K562 (cell line): ENCODE results near the gene MOB3B. TPM values are rescaled to one million over a fixed set of nuclear protein-coding genes. Genes with fewer than 3 reads are reported as not detected.

ENCODE experiments used
- ATAC-seq: fragments of 200-7000 bp; cut with Tn5 transposase; 3 replicates; pipeline ENCODE4 v1.9.1; 2020; ENCODE audit warnings: moderate library complexity
- BruUV-seq: library from RNA; stranded (reverse); fragments of 400-500 nt; replicated peaks from 2 replicates; lab custom pipeline; 2021; lab: Mats Ljungman, UMichigan
- CTCF ChIA-PET: fragments of 300-600 bp; formaldehyde crosslinking; extraction: SDS; loops from one replicate; lab custom pipeline; 2021; ENCODE audit warnings: low intra/inter-chr PET ratio; lab: Yijun Ruan, JAX
- POLR2A ChIA-PET: fragments of 300-600, 350-650 bp; sonication (Branson Sonifier 250); formaldehyde crosslinking; extraction: SDS; loops from one replicate; lab custom pipeline; 2021; ENCODE audit warnings: antibody characterized with exemption, inconsistent platforms; lab: Yijun Ruan, JAX
- DNase-seq, 4 experiments: peaks; one replicate each; pipeline versions ENCODE4 v3.0.0 to v3.0.0-alpha.2; 2011 to 2018; ENCODE audit warnings: low spot score in 3 of 4, mixed read lengths in 3 of 4; ENCODE audit errors: extremely low read depth in 1 of 4
- FAIRE-seq: peaks from 2 replicates; lab custom pipeline; 2011; peaks lifted over from hg19 to GRCh38; lab: Jason Lieb, UNC
- H2AFZ ChIP-seq: 2 replicates; pipeline ENCODE4 v1.6.0; 2011; ENCODE audit warnings: low read depth, low read length, control low read depth, inconsistent platforms
- H3K27ac ChIP-seq: fragments of 200-600 bp; 3 replicates; pipeline ENCODE4 v1.8.0; 2011; ENCODE audit warnings: low read depth, mild to moderate bottlenecking, control low read depth, inconsistent platforms, low read length, moderate library complexity, mixed read lengths; ENCODE audit errors: extremely low read depth
- H3K27me3 ChIP-seq, 2 experiments: fragments of 300-600 bp in 1 of 2; 2 replicates in 1 of 2; 3 replicates in 1 of 2; pipeline versions ENCODE4 v1.6.0 to v1.8.0; 2011; ENCODE audit warnings: inconsistent platforms in 2 of 2, low read length in 2 of 2, mild to moderate bottlenecking in 1 of 2, mixed read lengths in 1 of 2, moderate library complexity in 1 of 2; ENCODE audit not compliant: control insufficient read depth in 2 of 2, insufficient read depth in 2 of 2
- H3K36me3 ChIP-seq: fragments of 300-600 bp; 3 replicates; pipeline ENCODE4 v1.8.0; 2011; ENCODE audit warnings: mild to moderate bottlenecking, low read length, inconsistent platforms; ENCODE audit not compliant: control insufficient read depth, insufficient read depth
- H3K4me1 ChIP-seq, 2 experiments: fragments of 200-600 bp in 1 of 2; replicated peaks in 1 of 2; 2 replicates in 1 of 2; 3 replicates in 1 of 2; pipeline versions ENCODE4 v1.5.1 to v1.8.0; 2011; ENCODE audit warnings: inconsistent platforms in 2 of 2, low read length in 2 of 2, mild to moderate bottlenecking in 1 of 2, mixed read lengths in 1 of 2, moderate library complexity in 1 of 2; ENCODE audit not compliant: control insufficient read depth in 2 of 2, insufficient read depth in 2 of 2
- H3K4me2 ChIP-seq: 2 replicates; pipeline ENCODE4 v1.6.1; 2011; ENCODE audit warnings: low read length, control low read depth, inconsistent platforms, mixed read lengths; ENCODE audit not compliant: insufficient read depth
- H3K4me3 ChIP-seq: fragments of 200-600 bp; sonication (generic), shearing (Covaris generic); 2 replicates; pipeline ENCODE4 v1.5.1; 2016; ENCODE audit warnings: control low read depth, inconsistent platforms
- H3K79me2 ChIP-seq: fragments of 200-600 bp; 3 replicates; pipeline ENCODE4 v1.8.0; 2011; ENCODE audit warnings: low read length, inconsistent platforms; ENCODE audit not compliant: control insufficient read depth, insufficient read depth
- H3K9ac ChIP-seq, 2 experiments: 2 replicates each; pipeline versions ENCODE4 v1.6.0 to v1.6.1; 2011; ENCODE audit warnings: low read depth in 2 of 2, low read length in 2 of 2, control low read depth in 1 of 2, inconsistent platforms in 1 of 2, mild to moderate bottlenecking in 1 of 2, mixed read lengths in 1 of 2; ENCODE audit not compliant: insufficient read depth in 1 of 2
- H3K9me1 ChIP-seq: one replicate; pipeline ENCODE4 v1.6.0; 2011; ENCODE audit warnings: inconsistent platforms, mild to moderate bottlenecking, low read length, moderate library complexity; ENCODE audit not compliant: control insufficient read depth, insufficient read depth
- H3K9me3 ChIP-seq: replicated peaks from 2 replicates; pipeline ENCODE4 v1.5.1; 2011; ENCODE audit warnings: low read depth, low read length, inconsistent platforms; ENCODE audit not compliant: control insufficient read depth, insufficient read depth
- H4K20me1 ChIP-seq: replicated peaks from 2 replicates; pipeline ENCODE4 v1.6.1; 2011; ENCODE audit warnings: low read length, inconsistent platforms, mixed read lengths; ENCODE audit not compliant: control insufficient read depth, insufficient read depth
- CBFA2T2 ChIP-seq: fragments of 450-650 bp; conservative IDR thresholded peaks from 2 replicates; pipeline ENCODE4 v1.6.1; 2017; ENCODE audit warnings: mild to moderate bottlenecking
- GTF2B ChIP-seq: IDR thresholded peaks from 2 replicates; pipeline ENCODE4 v1.6.1; 2011; ENCODE audit not compliant: insufficient read length; ENCODE audit errors: extremely low read depth
- KLF13 ChIP-seq: fragments of 450-650 bp; IDR thresholded peaks from 2 replicates; pipeline ENCODE4 v1.6.1; 2016; ENCODE audit warnings: missing genetic modification characterization, low read depth, mild to moderate bottlenecking, missing compliant biosample characterization, moderate library complexity, borderline replicate concordance
- MEIS2 ChIP-seq: fragments of 450-650 bp; IDR thresholded peaks from 2 replicates; pipeline ENCODE4 v1.6.1; 2014; ENCODE audit warnings: mild to moderate bottlenecking; ENCODE audit not compliant: partially characterized antibody
- MLLT1 ChIP-seq, 2 experiments: fragments of 450-650 bp; IDR thresholded peaks; 2 replicates each; pipeline ENCODE4 v1.6.1; 2016
- MYC ChIP-seq, 2 experiments: fragments of 250-450 bp in 1 of 2; sonication (Bioruptor Pico) in 1 of 2; IDR thresholded peaks; 2 replicates each; pipeline versions ENCODE4 v1.5.1 to v1.6.1; 2012 to 2021; ENCODE audit warnings: low read depth in 2 of 2, borderline replicate concordance in 1 of 2, improper control_type of control experiment in 1 of 2, low read length in 1 of 2, mild to moderate bottlenecking in 1 of 2, moderate library complexity in 1 of 2
- NR2F6 ChIP-seq: fragments of 450-650 bp; formaldehyde crosslinking; IDR thresholded peaks from 2 replicates; pipeline ENCODE4 v1.4.0; 2020; ENCODE audit warnings: mild to moderate bottlenecking
- SIN3B ChIP-seq: fragments of 450-650 bp; IDR thresholded peaks from 2 replicates; pipeline ENCODE4 v1.6.1; 2017; ENCODE audit warnings: low read depth, mild to moderate bottlenecking, moderate library complexity
- SMARCC2 ChIP-seq: fragments of 450-650 bp; IDR thresholded peaks from 2 replicates; pipeline ENCODE4 v1.6.1; 2017; ENCODE audit warnings: antibody characterized with exemption, moderate library complexity, mild to moderate bottlenecking, low read depth
- ZBTB40 ChIP-seq, 2 experiments: fragments of 450-650 bp in 1 of 2; sonication (generic) in 1 of 2; formaldehyde crosslinking in 1 of 2; IDR thresholded peaks; 2 replicates each; pipeline versions ENCODE4 v1.7.1 to v1.9.0; 2016 to 2022; ENCODE audit warnings: inconsistent platforms in 1 of 2, mild to moderate bottlenecking in 1 of 2, missing genetic modification reagents in 1 of 2
- WGBS: fragments of 100-300 bp; shearing (Covaris generic); methylation state at CpG from one replicate; pipeline ENCODE4 v1.1.6; 2016; ENCODE audit warnings: low coverage, mixed read lengths; ENCODE audit not compliant: insufficient coverage; ENCODE audit errors: missing lambda C conversion rate; 5-methylcytosine and 5-hydroxymethylcytosine counted together
- in situ Hi-C: fragments of 300-500 bp; cut with MboI; formaldehyde crosslinking; loops from 4 replicates; pipeline ENCODE4 v1.15.0; 2018; ENCODE audit warnings: inconsistent platforms, mixed read lengths
- intact Hi-C: fragments of 100-400 bp; cut with micrococcal nuclease; formaldehyde crosslinking; loops from 2 replicates; pipeline ENCODE4 v1.14.2; 2022
- polyA plus RNA-seq, 8 experiments: library from polyadenylated mRNA; depleted of rRNA in 4 of 8; stranded (reverse) in 5 of 8; unstranded in 3 of 8; fragments of >200 nt; fragmentation: Nextera tagmentation in 2 of 8; fragmentation: Illumina TruSeq in 1 of 8; extraction: Ambion mirVana in 2 of 8; extraction: Trizol in 1 of 8; gene quantifications; 2 replicates each; pipeline versions ENCODE4 v1.2.1 to v1.2.3, GENCODE V29; 2011 to 2014; ENCODE audit warnings: inconsistent platforms in 1 of 8, missing spikeins in 1 of 8
- total RNA-seq, 7 experiments: library from RNA; depleted of rRNA in 6 of 7; stranded (reverse); fragments of >200 nt in 6 of 7; fragmentation: Illumina TruSeq in 2 of 7; extraction: Trizol in 2 of 7; gene quantifications; 2 replicates each; pipeline versions ENCODE4 v1.2.1 to v1.2.3, GENCODE V29; 2011 to 2021; ENCODE audit warnings: low replicate concordance in 1 of 7

MOB3B gene
- total and polyA plus RNA-seq, 9 of the 15 experiments (the other 6 are each of a cell fraction or from before 2014, with no cell fraction given) = 3.6 to 12.8 (median 7.2) TPM

GRCh38 chr9:27506981-27507380 is 22.6 kb downstream of the MOB3B start:
- FAIRE-seq (no peak), DNase-seq (no peak), ATAC-seq (no peak)
- ChIA-PET POLR2A (no interaction called here), CTCF (no interaction called here)
- Histone ChIP-seq H4K20me1 (no peaks in the 10 kb centered on the region), H2AFZ (no peak overlapping the region), H3K9me3 (no peaks in the 10 kb centered on the region), H3K27me3 (no peaks in the 10 kb centered on the region), H3K36me3 (peaks cover 6% of the 10 kb centered on the region; the same call in 1 of the 3 replicates), H3K9ac (no peak overlapping the region), H3K79me2 (peaks cover 14% of the 10 kb centered on the region), H3K9me1 (no peaks in the 10 kb centered on the region), H3K4me1 (peaks cover 0 to 2% of the 10 kb centered on the region in 2 experiments; a peak in 3 of 5 replicates), H3K4me2 (no peak overlapping the region), H3K4me3 (no peak overlapping the region), H3K27ac (no peak overlapping the region)
- BruUV-seq = no TSS peak
- in situ Hi-C loops = no loop called here
- 43% methylated on average over 2 of the region's 2 CpGs for WGBS
- intact Hi-C loops = no loop called here
- TF ChIP-seq MYC (IDR thresholded peaks at IDR 0.05; ENCODE audit: low read depth, low read length) = no peak
- no peak for TF ChIP-seq MYC (CRISPR knock-in tag; IDR thresholded peaks at IDR 0.05; ENCODE audit: borderline replicate concordance, low read depth)
- TF ChIP-seq NR2F6 (CRISPR knock-in tag) = no peak
- TF ChIP-seq MEIS2 = no peak
- no peak for TF ChIP-seq SIN3B
- TF ChIP-seq KLF13 (tag) = no peak
- TF ChIP-seq SMARCC2 = no peak
- TF ChIP-seq GTF2B = no peak
- no peak for TF ChIP-seq CBFA2T2
- TF ChIP-seq MLLT1 (IDR thresholded peaks at IDR 0.05) = no peak
- TF ChIP-seq ZBTB40 (IDR thresholded peaks at IDR 0.05) = no peak
- no peak for TF ChIP-seq ZBTB40 (CRISPR knock-in tag; IDR thresholded peaks at IDR 0.05)
